Glutamatergic neuron (in vitro differentiated cells): ENCODE results near the gene PCDHGA2. TPM values are rescaled to one million over a fixed set of nuclear protein-coding genes. Genes with fewer than 3 reads are reported as not detected.

ENCODE experiments used
- DNase-seq: peaks from one replicate; pipeline ENCODE4 v3.0.0; 2022
- H3K27ac Mint-ChIP-seq: one replicate; pipeline ENCODE4 v1.8.0; 2020; ENCODE audit warnings: mild to moderate bottlenecking, mixed read lengths, inconsistent platforms; ENCODE audit not compliant: unreplicated experiment
- H3K27me3 Mint-ChIP-seq: one replicate; pipeline ENCODE4 v1.8.0; 2020; ENCODE audit warnings: mild to moderate bottlenecking, moderate library complexity, mixed read lengths, inconsistent platforms; ENCODE audit not compliant: unreplicated experiment
- H3K36me3 Mint-ChIP-seq: one replicate; pipeline ENCODE4 v1.8.0; 2020; ENCODE audit warnings: mild to moderate bottlenecking, mixed read lengths, inconsistent platforms; ENCODE audit not compliant: unreplicated experiment
- H3K4me1 Mint-ChIP-seq: one replicate; pipeline ENCODE4 v1.8.0; 2020; ENCODE audit warnings: mild to moderate bottlenecking, low read depth, mixed read lengths, inconsistent platforms; ENCODE audit not compliant: unreplicated experiment
- H3K4me3 Mint-ChIP-seq: one replicate; pipeline ENCODE4 v1.8.0; 2020; ENCODE audit warnings: mild to moderate bottlenecking, mixed read lengths, inconsistent platforms; ENCODE audit not compliant: unreplicated experiment
- H3K9me3 Mint-ChIP-seq: one replicate; pipeline ENCODE4 v1.8.0; 2020; ENCODE audit warnings: mild to moderate bottlenecking, moderate library complexity, mixed read lengths, inconsistent platforms; ENCODE audit not compliant: unreplicated experiment
- CTCF ChIP-seq: fragments of 200-600 bp; sonication (generic); IDR thresholded peaks from one replicate; pipeline ENCODE4 v1.5.0; 2021; ENCODE audit not compliant: partially characterized antibody, unreplicated experiment
- total RNA-seq: library from RNA; stranded (reverse); fragmentation: NEBNext Ultra II Directional; extraction: Animal tissue kit (Norgen Biotek cat#: 25700); gene quantifications from one replicate; pipeline ENCODE4 v1.2.1, GENCODE V29; 2021; ENCODE audit not compliant: unreplicated experiment

The PCDHGA2 gene
- total RNA-seq, 1 donor from 2014 or later: 3.0 TPM

GRCh38 chr5:141356950-141357349 lies 18.4 kb downstream of the PCDHGA2 start:
- DNase-seq: no peak
- no peak overlapping the region for H3K27ac Mint-ChIP-seq
- H3K27me3 Mint-ChIP-seq: peaks cover 20% of the 10 kb centered on the region
- peaks cover 55% of the 10 kb centered on the region for H3K36me3 Mint-ChIP-seq
- no peaks in the 10 kb centered on the region for H3K4me1 Mint-ChIP-seq
- H3K4me3 Mint-ChIP-seq: no peak overlapping the region
- H3K9me3 Mint-ChIP-seq: peaks cover 34% of the 10 kb centered on the region
- TF ChIP-seq CTCF: no peak

GRCh38 chr5:141359790-141360426 lies 21.3 kb downstream of the PCDHGA2 start, which contains the start of gene PCDHGB2:
Gene PCDHGB2, plus strand, starts transcription at chr5:141359994. Its CDS starts 142 bp downstream, at chr5:141360136.
- Mint-ChIP-seq H3K27me3 (peaks cover 14% of the 10 kb centered on the region), H3K4me1 (no peaks in the 10 kb centered on the region), H3K27ac (no peak within 1 kb of the TSS), H3K36me3 (peaks cover 56% of the 10 kb centered on the region), H3K9me3 (peaks cover 34% of the 10 kb centered on the region), H3K4me3 (no peak within 1 kb of the TSS)
- DNase-seq: no peak
- no peak for TF ChIP-seq CTCF

- Mint-ChIP-seq H3K27ac (no peak overlapping the region), H3K4me1 (no peaks in the 10 kb centered on the region), H3K27me3 (peaks cover 14% of the 10 kb centered on the region), H3K4me3 (no peak overlapping the region), H3K9me3 (peaks cover 38% of the 10 kb centered on the region), H3K36me3 (peaks cover 59% of the 10 kb centered on the region)
- DNase-seq: no peak
- TF ChIP-seq CTCF: no peak
Observed at GRCh38 chr5:141360685-141361084, 22.1 kb downstream of the PCDHGA2 start.

- TF ChIP-seq CTCF: no peak
- DNase-seq: no peak
- Mint-ChIP-seq H3K36me3 (peaks cover 50% of the 10 kb centered on the region), H3K27me3 (peaks cover 12% of the 10 kb centered on the region), H3K27ac (no peak overlapping the region), H3K4me3 (no peak overlapping the region), H3K9me3 (peaks cover 32% of the 10 kb centered on the region), H3K4me1 (no peaks in the 10 kb centered on the region)
Observed at GRCh38 chr5:141362719-141363118, 24.2 kb downstream of the PCDHGA2 start.

GRCh38 chr5:141363952-141364660 lies 25.5 kb downstream of the PCDHGA2 start, which contains the start of gene PCDHGA5:
Gene PCDHGA5, plus strand, starts transcription at chr5:141364162. Its CDS starts 169 bp downstream, at chr5:141364331.
- Mint-ChIP-seq H3K36me3 (peaks cover 46% of the 10 kb centered on the region), H3K27me3 (peaks cover 12% of the 10 kb centered on the region), H3K4me3 (no peak within 1 kb of the TSS), H3K9me3 (peaks cover 32% of the 10 kb centered on the region), H3K27ac (no peak within 1 kb of the TSS), H3K4me1 (no peaks in the 10 kb centered on the region)
- no peak for TF ChIP-seq CTCF
- no peak for DNase-seq
